GM18507 (cell line): ENCODE results near the gene UGCG.
A peak's percentile ranks its signal among the peaks of the same experiment; 100 is the strongest.
"Not testable (repeated sequence)": the region's sequence is repeated elsewhere in the genome, so short reads cannot be mapped to it uniquely, and the experiment has no call there.

ENCODE experiments used
- DNase-seq: peaks from one replicate; pipeline ENCODE4 v3.0.0; 2011; ENCODE audit warnings: low read depth; ENCODE audit not compliant: insufficient read length; ENCODE audit errors: extremely low spot score
- FAIRE-seq: peaks from 2 replicates; lab custom pipeline; 2011; peaks lifted over from hg19 to GRCh38; lab: Jason Lieb, UNC

UGCG gene

DNA sequence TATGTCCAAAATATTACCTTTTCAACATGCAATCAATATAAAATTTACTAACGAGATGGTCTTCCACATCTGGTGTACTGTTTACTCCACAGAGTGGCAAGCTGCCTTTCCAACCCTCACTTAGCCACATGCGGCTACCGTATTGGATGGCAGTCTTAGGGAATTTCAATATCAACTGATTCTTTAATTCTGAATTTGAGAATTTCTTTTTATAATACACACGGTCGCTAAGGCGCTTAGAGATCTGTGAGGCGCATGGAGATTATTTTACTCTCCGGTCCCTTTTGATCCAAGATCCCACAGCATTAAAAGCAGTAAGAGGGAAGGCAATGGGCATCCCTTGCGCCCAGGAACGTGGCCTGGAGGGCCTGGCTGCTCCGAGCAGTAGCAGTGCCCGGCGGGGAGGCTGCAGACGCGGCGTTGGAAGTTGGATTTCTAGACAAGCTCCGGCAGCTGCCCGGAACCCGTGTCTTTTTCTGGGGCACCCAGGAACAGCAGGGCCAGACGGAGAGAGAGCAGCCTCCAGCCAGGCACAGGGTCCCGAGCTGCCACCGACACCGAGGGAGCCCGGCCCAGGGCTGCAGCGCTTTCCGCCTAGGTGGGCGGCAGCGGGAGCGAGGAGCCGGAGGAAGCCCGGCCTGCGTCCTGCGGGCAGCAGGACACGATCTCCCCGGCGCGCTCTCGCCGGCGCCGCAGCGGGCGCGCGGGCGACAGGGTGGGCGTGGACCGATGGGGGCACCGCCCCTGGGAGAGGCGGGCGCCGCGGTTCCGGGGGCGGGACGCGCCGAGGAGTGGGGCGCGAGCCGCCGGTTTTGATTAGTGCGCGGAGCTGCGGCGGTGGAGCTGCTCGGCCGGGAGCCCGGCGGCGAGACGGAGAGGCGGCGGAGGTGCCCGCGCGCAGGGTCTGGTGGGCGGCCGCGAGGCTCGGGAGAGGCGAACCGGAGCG, at the start of gene UGCG:
TSS of gene UGCG (plus strand) at position 819 of the 946 bp plus-strand sequence. CDS start 402 bp downstream, outside the sequence.
- FAIRE-seq (peak; percentile 82), DNase-seq (peak; percentile 84)

DNA sequence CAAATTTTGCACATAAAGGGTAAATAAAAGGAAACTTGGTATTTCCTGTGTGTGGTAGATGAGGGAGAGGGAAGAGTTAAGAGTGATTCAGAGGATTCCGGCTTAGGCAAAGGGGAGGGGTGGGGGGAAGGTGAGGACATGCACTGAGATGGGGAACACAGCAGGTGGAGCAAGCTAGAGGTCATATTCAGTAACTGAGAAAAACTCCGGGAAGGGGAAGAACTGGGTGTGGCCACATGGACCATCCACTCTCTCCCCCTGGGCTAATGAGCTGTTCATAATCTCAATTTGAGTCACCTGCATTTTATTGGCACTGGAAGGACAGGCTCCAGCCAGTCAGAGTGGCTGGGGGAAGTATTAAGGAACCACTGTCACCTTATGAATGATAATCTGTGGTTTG, 45.1 kb upstream of the UGCG start:
- FAIRE-seq (no peak), DNase-seq (no peak)

DNA sequence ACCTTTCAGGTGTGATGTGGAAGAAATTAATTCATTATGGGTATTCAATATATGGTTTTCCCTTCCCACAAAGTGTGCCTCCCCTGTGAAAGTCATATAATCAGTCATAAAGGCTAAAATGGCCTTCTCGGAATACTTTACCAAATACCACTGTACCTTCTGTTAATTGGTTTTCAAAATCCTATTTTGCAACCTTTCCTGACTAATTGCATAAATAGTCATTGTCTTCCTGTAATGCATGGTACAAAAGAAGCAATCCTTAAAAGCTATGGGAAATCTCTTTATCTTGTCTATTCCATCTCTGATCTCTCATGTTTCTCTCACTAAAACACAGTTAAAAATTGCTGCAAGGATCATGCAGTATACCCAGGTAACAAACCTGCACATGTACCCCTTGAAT, 44.3 kb upstream of the UGCG start:
- FAIRE-seq (no peak), DNase-seq (no peak)

DNA sequence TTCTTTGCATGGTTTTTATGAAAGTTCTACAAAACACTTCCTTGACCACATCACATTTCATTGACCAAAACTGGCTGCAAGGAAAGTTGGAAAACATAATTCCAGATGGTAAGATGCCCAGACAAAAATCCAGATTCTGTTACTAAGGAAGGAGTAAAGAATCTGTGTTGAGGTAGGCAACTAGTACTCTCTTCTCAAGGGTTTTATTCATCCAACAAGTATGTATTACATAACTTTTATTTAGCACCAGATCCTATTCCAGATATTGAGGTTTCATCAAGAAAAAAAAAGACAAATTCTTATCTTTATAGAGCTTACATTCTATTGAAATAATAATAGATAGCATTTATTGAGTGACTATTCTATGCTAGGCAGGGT, 43.2 kb upstream of the UGCG start:
- no peak for FAIRE-seq
- no peak for DNase-seq

DNA sequence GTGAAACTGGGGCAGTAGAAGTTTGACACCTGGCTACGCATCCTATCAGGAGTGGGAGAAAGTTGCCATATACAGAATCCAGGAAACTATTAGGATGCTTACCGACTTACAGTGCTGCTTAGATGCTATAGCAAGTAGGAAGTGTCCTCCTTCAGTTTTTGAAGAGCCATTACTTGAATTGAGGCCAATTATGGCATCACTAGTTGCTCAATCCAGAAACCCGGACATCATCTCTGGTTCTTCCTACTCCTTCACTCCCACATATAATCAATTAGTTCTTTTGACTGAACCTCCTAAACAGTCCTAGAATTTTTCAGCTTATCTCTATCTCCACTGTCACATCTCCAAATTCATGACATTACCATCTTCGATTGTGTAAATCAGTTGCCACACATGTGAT, 41.8 kb upstream of the UGCG start:
- FAIRE-seq (no peak), DNase-seq (no peak)

DNA sequence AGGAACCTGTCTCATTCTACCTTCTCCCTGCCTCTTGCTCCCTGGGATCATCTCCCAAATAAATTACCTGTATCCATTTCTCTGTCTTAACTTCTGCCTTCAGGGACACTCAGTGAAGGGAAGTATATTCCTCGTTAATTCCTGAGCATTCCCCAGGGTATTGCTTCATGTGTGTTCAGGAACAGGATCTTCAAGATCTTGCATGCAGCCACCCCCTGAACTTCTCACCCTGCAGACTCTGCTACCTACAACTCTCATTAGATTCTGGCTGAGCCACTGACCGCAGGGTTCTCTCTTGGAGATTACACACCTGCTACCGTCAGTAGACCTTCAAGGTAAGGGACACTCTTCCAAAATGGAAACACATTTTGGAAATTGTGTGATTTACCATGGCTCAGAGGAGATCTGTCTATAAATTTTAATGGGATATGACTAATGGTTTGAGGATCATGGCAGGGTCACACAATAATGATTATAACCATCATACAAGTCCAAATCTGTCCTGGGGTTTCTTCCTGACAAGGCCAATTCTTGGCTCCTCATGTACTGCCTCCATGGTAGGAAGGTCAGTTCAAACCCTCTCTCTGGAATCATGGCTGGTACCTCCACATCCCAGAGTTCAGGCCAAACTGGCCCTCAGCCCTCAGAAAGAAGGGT, 38.9 kb upstream of the UGCG start:
- no peak for DNase-seq
- no peak for FAIRE-seq

DNA sequence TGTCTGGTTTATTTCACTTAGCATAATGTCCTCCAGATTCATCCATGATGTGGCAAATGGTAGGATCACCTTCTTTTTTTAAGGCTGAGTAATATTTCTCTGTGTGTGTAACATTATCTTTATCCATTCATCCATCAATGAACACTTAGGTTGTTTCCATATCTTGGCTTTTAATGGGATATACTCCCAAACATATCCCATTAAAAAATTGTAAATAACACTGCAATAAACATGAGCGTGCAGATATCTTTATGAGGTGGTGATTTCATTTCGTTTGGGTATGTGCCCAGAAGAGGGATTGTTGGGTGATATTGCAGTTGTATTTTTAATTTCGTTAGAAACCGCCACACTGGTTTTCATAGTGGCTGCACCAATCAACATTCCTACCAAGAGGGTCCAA, 36.2 kb upstream of the UGCG start:
- DNase-seq (no peak), FAIRE-seq (no peak)

DNA sequence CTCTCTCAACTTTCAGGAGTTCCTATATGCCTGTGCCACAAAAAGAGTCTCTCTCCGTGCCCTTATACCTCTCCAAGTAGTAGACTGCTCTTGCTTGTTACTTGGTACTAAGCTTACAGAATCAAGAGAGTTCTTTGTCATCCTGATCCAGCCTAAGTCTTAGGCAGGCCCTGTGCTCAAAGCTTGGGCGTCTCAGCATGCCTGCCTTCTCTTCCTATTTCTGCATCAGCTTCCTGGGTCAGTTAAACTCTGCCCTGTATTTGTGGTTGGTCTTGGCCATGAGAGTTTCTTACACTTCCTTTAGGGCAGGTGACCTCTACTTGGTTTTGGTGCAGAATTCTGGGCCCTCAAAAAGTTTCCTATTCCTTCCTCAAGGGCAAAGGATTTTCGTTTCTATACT, 33.0 kb upstream of the UGCG start:
- DNase-seq: no peak
- no peak for FAIRE-seq

DNA sequence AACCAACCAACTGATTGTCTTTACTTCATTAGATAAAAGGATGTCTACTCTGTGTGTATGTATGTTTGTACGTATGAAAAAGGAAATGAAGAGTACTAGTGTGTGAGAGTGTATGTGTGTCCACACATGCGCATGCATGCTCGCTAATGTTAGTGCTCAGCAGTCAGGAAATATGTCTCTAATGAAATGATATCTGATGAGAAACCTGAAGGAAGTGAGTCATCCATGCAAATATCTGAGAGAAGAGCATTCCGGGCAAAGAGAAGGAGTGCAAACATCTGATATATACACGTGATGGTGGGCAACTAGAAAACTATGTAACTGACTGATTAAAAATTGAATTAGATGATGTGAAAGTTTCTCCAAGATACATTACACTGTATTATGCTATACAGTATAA, 29.6 kb upstream of the UGCG start:
- FAIRE-seq: peak; percentile 38
- no peak for DNase-seq

DNA sequence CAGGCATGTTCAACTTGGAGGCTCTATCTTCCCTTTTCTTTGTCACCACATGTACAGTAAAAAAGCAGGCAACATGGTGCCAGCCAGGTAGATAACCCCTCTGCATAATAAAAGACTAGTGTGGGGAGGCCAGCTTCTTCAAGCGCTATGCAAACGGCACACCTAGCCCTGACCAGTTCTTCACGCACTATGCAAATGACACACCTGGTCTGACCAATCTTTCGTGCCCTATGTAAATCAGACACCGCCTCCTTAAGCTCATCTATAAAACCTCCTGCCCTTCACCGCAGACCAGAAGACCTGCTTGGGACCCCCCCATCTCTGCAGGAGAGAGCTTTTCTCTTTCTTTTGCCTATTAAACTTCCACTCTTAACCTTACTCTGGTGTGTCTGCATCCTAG, 28.1 kb upstream of the UGCG start:
- no peak for FAIRE-seq
- DNase-seq: no peak

DNA sequence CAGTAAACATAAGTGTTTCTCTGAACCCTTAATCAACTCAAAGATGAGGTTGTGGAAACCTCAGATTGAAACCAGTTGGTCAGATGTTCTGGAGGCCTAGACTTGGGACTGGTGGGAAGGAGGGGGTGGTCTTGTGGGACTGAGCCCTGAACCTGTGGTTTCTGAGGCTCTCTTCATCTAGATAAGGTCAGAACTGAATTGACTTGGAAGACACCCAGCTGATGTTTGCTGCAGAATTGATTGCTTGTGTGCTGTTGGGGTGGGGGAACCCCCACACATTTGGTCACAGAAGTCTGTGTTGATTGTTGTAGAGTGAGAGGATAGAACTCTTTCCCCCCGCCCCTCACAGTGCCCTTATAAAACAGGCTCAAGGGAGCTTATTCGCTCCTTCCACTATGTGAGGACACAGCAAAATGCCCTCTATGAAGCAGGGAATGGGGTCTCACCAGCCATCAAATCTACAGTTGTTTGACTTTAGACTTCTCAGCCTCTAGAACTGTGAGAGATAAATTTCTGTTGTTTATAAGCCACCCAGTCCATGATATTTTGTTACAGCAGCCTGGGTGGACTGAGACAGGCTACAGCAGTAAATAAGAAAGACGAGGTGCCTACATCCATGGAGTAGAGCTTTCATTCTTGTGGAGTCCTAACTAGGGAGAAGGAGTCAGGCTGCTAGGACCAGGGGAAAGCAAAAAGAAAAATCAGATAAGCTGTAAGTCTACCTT, 25.7 kb upstream of the UGCG start:
- no peak for DNase-seq
- FAIRE-seq: no peak

DNA sequence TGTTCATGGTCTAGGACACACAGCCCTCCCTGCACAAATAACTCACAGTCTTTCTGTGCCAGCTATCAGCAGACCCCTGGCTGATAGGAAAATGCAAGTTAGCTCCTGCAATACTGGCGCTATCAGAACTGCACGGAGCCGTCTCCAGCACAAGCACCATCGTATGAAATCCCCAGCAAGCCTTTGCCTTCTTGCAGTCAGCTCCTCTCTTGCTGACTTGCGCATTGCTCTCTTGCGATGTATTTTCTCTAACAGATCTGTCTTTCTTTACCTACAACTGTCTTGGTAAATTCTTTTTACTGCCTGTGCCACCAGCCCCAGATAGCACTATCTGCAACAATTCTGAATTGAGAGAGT, 25.1 kb upstream of the UGCG start:
- FAIRE-seq: no peak
- no peak for DNase-seq

DNA sequence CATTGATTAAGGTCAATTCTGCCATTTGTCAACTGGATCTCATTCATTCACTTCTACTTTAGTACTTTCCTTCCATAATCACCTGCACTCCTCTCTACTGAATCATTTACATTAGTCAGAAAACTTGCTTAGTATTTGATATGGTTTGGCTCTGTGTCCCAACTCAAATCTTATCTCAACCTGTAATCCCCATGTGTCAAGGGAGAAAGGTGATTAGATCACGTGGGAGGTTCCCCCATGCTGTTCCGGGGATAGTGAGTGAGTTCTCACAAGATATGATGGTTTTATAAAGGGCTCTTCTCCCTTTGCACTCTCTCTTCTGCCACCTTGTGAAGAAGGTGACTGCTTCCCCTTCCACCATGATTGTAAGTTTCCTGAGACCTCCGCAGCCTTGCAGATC, 23.7 kb upstream of the UGCG start:
- no peak for FAIRE-seq
- DNase-seq: no peak

DNA sequence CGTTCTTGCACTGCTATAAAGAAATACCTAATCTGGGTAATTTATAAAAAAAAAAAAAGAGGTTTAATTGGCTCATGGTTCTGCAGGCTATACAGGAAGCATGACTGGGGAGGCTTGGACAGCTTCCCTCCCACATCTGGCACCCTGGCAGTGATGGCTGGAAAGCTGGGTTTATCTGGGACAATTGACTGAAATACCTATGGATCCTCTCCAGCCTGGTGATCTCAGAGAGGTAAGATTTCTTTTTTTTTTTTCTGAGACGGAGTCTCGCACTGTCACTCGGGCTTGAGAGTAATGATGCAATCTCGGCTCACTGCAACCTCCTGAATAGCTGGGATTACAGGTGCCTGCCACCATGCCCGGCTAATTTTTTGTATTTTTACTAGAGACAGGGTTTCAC, 22.7 kb upstream of the UGCG start:
- DNase-seq: no peak
- no peak for FAIRE-seq

DNA sequence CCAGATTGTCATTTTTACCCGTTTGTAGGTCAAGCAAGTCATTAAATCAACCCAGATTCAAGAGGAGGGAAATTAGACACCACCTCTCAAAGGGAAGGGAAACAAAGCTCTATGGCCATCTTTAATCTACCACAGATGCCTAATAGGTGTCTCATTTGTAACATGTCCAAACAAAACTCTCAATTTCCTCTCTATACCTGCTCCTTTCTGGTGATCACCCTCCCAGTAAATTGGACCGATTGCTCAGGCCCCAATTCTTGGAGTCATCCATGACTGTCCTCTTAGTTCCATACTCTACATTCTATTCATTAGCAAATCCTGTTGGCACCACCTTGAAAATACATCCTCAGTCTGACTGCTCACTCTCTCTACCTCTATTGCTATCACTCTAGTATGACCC, 22.1 kb upstream of the UGCG start:
- FAIRE-seq: no peak
- DNase-seq: no peak

DNA sequence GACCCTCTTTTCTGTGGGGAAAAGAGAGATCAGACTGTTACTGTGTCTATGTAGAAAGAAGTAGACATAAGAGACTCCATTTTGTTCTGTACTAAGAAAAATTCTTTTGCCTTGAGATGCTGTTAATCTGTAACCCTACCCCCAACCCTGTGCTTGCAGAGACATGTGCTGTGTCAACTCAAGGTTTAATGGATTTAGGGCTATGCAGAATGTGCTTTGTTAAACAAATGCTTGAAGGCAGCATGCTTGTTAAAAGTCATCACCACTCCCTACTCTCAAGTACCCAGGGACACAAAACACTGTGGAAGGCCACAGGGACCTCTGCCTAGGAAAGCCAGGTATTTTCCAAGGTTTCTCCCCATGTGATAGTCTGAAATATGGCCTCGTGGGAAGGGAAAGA, 21.3 kb upstream of the UGCG start:
- not testable (repeated sequence) for FAIRE-seq, DNase-seq

DNA sequence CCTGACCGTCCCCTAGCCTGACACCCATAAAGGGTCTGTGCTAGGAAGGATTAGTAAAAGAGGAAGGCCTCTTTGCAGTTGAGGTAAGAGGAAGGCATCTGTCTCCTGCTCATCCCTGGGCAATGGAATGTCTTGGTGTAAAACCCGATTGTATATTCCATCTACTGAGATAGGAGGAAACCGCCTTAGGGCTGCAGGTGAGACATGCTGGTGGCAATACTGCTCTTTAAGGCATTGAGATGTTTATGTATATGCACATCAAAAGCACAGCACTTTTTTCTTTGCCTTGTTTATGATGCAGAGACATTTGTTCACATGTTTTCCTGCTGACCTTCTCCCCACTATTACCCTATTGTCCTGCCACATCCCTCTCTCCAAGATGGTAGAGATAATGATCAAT, 20.9 kb upstream of the UGCG start:
- FAIRE-seq, DNase-seq: not testable (repeated sequence)

DNA sequence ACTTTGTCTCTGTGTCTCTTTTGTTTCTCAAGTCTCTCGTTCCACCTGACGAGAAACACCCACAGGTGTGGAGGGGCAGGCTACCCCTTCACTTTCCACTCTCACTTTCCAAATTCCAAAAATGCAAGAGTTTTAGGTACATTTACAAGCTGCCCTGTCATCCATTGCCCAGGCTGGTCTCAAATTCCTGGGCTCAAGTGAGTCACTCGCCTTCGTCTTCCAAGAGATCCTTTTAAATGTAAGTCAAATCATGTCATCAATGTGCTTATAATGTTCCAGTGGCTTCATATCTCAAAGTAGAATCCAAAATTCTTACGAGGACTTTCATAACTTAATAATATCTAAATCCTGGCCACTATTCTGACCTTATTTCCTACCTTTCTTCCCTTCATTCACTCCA, 20.4 kb upstream of the UGCG start:
- FAIRE-seq (no peak), DNase-seq (no peak)

DNA sequence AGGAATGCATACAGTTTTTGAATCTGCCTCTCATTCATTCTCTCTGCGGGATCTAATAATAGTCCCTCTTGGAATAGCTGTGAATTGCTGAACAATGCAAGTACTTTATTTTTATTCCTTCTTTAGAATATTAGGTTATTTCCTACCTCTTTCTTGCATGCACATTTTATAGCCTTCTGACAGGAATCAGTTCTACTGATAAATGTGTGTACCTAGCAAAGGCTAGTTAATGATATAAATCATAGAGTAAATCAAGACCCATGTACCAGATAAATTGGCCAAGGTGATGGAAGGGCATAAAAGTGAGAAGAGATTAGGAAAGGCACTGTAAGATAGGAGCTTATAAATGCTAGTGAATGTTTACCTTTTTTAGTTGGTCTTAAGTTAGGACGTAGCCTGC, 19.2 kb upstream of the UGCG start:
- no peak for FAIRE-seq
- DNase-seq: no peak

DNA sequence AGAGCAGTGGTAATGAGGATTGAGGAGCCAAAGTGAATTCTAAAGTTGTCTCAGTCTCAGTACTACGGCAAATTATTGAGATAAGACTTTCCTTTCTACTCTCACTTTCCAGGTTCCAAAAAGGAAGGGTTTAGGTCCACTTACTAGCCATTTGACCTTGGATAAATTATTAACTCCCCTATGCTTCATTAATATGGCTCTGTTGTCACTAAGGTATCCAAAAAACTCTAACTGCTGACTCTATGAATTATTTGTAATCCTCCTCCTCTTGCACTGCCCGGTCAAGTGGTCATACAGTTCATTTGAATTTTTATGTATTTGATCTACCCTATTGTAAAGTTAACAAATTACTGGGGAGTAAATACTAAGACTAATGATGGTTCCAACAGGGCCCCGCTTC, 17.7 kb upstream of the UGCG start:
- FAIRE-seq (no peak), DNase-seq (no peak)
